HG03108 (cell line): Measurements from ENCODE around the gene PITPNB.

Experiments used
- ATAC-seq: cut with Tn5 transposase; IDR thresholded peaks from one replicate; pipeline ENCODE4 v1.9.1; 2021; ENCODE audit warnings: moderate library complexity; ENCODE audit not compliant: unreplicated experiment

Gene PITPNB

GRCh38 chr22:27919942-27920755 is 1.1 kb upstream of the PITPNB start:
- peak; percentile 21 for ATAC-seq

DNA sequence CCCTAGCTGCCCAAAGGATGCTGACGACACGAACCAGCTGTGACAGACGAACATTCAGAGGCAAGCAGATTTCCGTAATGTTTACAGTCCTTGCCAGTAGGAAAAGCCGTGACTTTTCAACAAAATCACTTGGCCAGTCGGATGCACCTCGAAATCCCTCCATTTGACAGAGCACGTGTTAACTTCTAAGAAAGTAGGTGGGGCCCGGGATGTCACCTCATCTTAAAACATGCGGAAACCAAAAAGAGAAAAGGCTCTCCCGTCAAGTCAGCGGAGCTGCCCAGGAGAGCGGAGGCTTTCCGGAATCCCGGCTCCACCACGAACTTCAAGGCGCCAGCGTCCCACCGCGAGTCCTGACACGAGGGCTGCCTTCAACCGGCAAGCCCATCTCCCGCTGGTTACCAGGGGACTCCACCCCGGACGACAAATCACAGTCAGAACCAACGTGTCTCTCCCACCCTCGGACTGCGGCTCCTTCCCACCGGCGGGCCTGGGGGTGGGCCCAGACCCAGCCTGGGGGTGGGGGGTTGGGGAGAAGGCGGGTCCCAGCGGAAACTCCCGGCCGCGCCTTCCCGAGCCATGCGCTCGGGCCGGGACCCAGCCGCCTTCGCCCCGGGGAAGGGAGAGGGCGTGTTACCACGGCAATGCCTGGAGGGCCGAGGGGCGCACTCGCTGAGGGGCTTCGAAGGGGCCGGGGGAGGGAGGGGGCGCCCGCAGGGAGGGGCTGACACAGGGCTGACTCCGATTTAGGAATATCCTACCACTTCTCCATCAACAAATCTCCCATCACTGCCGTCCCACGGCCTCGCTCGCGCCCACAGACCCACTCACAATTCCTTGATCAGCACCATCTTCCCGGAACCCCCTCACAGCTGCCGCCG is 475 bp downstream of the PITPNB start:
- ATAC-seq = peak; percentile 15

- ATAC-seq = no peak
Observed at GRCh38 chr22:27915986-27916385, 3.1 kb downstream of the PITPNB start.

DNA sequence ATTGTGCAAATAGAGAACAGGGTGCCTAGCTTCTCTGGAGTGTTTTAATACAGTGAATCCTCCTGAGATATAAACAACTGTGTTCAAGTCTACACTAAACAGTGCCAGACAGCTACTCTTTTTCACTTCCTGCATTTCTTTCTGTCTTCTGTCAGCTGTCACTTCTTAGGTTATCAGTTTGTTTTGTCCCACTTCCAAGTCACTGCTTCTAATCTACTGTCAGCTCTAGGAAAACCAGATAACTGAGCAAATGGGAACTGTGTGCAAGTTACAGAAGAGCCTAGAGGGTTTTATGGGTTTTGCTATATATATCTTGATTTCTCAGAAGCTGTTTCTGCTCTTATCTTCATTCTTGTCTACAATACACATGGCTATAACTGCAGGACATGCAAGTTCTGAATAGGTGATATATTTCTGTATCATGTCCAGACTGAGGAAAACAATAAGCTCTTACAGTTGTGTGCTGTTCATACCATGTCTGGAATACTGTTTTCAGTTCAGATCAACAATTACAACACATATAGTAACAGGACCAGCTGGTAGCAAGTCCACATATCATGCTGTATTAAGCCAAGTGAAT is 5.8 kb downstream of the PITPNB start:
- no peak for ATAC-seq

- no peak for ATAC-seq
Observed at GRCh38 chr22:27912101-27912500, 7.0 kb downstream of the PITPNB start.

DNA sequence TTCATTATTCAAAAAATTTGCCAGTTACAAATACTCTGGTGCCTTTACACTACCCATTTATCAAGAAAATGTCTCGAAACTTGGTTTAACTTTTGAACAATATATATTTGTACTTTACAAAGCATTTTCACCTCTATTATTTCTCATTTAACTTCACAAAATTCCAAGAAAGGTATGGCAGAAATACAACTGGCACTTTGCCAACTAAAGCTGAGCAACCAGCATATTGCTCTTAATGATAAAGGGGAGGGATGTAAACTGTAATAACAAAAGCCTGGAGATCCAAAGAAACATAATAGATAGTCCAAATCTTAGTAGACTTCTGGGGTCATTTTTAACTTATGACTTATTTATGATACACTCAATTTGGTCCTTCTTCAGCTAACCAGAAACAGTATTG is 7.7 kb downstream of the PITPNB start:
- ATAC-seq = no peak

- ATAC-seq = no peak
Observed at GRCh38 chr22:27906241-27906640, 12.8 kb downstream of the PITPNB start.

DNA sequence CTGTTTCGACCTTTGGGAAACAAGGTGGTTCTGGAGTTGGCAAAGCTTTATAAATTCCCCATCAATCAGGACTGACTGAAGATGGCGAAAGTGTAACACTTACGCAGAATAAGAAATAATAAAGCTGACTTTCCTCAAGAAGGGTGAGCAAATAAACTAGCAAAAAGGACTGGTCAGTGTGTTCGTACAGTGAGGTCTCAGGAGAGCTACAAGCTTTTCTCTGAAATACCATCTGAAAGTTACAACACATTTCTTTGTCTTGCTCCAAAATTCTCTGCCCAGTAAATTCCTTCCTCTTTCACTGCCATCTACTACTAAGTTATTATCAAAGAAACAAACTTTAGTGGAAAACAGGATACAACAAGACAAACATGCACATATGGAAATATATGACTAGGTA is 13.4 kb downstream of the PITPNB start:
- ATAC-seq = no peak

DNA sequence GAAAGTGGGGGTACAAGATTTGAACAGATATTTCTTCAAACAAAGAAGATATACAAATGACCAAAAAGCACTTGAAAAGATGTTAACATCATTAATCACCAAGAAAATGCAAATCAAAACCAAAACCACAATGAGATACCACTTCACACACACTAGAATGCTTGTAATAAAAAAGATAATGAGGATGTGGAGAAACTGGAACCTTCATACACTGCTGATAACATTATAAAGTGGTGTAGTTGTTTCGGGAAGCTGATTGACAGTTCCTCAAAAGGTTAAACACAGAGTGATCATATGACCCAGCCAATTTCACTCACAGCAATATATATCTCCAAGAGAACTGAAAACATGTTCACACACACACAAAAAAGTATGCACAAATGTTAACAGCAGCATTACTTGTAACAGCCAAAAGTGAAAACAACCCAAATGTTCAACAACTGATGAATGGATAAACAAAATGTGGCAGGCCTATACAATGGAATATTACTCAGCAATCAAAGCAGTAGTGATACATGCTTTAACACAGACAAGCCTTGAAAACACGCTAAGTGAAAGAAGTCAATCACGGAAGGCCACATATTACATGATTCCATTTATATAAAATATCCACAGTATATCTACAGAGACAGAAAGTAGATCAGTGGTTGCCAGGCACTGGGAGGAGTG is 15.1 kb downstream of the PITPNB start:
- ATAC-seq = no peak

GRCh38 chr22:27900153-27900552 is 18.9 kb downstream of the PITPNB start:
- ATAC-seq = no peak

DNA sequence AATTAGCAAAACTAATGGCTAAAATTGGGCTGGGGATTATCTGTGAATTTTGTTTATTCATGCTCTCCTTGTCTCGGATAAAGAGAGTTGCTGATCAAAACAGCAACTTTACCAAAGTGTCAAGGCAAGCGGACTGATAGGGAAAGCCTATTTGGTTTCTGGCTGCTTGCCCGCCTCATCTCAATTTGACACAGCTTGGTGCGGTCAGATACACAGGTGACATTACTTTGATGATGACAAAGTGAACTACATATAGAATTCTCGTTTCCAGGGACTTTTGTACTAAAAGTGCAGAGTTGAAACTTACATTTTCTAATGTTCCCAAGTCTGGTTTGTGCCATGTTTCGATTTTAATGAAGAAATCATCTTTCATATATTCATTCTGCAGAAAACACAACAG is 22.8 kb downstream of the PITPNB start:
- ATAC-seq = peak; percentile 54

DNA sequence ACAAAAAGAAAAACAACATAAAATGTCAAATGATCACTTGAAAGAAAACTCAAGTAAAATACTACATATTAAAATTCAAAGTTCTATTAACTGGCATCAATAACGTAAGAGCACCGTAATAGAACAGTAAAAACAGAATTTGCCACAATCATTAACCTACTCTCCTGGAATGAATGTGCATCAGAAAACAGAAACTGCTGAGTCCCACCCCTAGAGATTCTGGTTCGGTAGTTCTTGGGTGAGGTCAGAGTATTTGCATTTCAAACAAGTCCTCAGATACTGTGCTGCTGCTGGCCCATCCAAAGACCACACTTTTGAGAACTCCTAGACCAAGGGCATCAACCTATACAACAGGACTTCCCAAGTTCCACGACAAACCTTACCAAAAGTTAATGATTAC is 23.5 kb downstream of the PITPNB start:
- ATAC-seq = peak; percentile 86

DNA sequence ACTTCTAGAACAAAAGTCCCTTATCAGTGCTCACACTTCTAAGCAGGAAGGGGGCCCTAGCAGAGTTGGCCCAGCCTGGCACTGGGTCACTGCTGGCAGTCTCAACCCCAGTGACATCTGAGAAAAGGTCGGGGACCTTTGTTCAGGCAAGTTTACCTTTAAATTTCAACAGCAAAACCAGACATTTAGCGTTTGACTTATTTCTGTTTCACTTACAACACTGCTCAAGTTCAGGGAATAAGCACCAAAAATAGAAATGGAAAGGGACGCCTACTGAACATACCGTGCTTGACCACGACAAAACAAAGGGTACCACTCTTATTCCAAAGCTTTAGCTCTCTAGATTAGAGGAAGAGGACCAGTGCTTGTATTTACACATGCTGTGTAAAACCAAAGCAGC is 26.2 kb downstream of the PITPNB start:
- ATAC-seq = no peak

DNA sequence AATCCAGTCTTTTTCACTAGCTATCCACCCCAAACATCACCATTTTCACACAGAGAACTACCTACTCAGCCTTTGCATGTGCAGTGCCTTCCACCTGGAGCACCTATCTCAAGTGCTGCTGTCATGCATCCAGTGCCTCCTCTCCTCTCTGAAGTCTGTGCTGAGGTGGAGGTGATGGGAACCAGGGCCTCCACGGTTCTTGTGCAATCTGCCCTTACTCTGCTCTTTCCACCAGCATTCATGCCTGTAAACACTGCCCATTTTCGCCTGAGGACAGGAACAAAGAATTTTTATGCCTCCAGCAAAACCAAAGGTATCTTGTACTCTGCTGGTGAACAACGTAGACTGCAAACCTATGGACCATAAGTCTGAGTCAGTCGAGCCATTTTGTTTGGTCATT is 27.0 kb downstream of the PITPNB start:
- ATAC-seq = no peak

- no peak for ATAC-seq
Observed at GRCh38 chr22:27888310-27888709, 30.7 kb downstream of the PITPNB start.

DNA sequence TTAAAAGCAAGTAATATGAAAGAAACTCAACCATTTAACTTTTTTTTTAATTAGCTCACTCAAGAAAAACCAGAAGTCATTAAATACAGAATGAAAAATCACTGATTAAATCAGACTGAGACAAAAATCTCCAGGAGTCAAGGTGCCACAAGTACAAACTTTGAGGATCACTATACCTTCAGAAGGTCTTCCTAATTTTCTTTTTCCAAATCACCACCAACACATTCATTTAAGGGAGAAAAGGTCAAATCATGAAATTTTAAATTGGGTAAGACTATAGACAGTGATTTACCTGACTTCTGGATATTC is 32.3 kb downstream of the PITPNB start:
- no peak for ATAC-seq

GRCh38 chr22:27885977-27886842 is 32.8 kb downstream of the PITPNB start:
- ATAC-seq = no peak

- ATAC-seq = no peak
Observed at GRCh38 chr22:27883656-27884350, 35.3 kb downstream of the PITPNB start.

DNA sequence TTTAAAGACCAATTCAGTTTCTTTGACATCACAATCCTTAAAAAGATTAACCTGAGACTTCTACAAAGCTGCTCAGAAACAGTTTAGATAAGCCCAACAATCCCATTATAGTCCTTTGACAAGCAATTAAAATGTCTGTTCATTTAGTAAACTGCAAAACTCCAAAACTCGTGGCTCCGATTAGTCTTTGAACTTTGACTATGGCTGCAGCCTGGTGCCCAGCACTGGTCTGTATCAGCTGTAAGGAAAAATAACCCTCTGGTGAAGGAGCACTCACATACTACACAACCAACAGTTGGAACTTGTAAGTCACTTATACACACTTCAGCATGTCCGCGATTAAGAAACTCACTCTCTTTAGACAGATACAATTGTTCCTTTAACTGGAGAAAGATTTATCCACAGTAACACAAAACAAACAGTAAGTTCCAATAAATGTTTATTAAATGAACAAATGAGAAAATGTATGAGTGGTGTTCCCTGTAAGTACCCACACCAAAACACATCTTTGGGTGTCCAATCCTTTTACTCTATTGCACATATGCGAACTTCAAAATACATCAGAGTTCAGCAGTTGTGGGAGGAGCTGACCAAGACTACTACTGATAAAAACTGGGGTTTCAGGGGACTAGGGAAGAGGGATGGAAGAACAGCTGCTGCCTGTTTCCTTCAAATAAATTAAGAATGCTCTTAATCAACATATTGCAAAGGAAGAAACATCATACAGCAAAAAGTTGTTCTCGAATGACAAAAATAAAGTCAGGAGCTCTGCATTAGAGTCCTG is 36.4 kb downstream of the PITPNB start:
- no peak for ATAC-seq
